Astrocyte of the spinal cord (primary cell): Measurements from ENCODE around the gene XYLB.
A peak's percentile ranks its signal among the peaks of the same experiment; 100 is the strongest.

ENCODE experiments used
- DNase-seq: peaks from one replicate; pipeline ENCODE4 v3.0.0; 2011; ENCODE audit warnings: low read depth, low spot score
- H3K4me3 ChIP-seq: 2 replicates; pipeline ENCODE4 v1.5.1; 2011; ENCODE audit warnings: low read depth, mild to moderate bottlenecking, low read length, moderate library complexity
- in situ Hi-C: cut with HindIII; loops from 2 replicates; pipeline ENCODE4 v1.10.0; 2017; ENCODE audit warnings: low sequenced_read_pairs
- TF ChIP-seq, protein P1 (sequence below): IDR thresholded peaks from 2 replicates; pipeline ENCODE4 v1.5.1; 2012; ENCODE audit warnings: low read depth, mild to moderate bottlenecking, low read length, inconsistent platforms

The XYLB gene

DNA sequence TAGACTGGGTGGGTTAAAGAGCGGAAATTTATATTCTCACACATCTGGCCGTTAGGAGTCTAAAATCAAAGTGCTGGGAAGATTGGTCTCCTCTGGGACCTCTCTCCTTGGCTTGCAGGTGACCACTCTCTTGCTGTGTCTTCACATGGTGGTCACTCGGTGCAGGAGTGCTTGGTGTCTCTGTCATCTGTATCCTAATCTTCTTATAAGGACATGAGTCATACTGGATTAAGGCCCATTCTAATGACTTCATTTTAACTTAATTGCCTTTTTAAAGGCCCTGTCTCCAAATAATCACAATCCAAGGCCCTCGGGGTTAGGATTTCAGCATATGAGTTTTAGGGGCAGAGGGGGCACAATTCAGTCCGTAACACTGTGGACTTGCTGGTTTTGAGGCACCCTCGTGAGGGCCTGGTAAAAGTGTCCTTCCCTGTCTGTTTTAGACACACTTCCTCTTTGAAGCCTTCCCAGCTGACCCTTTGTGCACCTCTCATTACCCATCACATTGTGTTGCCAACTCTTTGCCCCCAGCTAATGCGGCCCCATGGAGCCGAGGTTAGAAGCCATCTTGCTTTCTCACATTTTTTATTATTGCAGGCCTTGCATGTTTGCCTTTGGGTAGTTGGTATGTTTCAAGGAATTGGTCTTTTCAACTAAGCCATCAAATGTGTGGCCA lies 3.2 kb downstream of the XYLB start:
- TF ChIP-seq, protein P1, sequence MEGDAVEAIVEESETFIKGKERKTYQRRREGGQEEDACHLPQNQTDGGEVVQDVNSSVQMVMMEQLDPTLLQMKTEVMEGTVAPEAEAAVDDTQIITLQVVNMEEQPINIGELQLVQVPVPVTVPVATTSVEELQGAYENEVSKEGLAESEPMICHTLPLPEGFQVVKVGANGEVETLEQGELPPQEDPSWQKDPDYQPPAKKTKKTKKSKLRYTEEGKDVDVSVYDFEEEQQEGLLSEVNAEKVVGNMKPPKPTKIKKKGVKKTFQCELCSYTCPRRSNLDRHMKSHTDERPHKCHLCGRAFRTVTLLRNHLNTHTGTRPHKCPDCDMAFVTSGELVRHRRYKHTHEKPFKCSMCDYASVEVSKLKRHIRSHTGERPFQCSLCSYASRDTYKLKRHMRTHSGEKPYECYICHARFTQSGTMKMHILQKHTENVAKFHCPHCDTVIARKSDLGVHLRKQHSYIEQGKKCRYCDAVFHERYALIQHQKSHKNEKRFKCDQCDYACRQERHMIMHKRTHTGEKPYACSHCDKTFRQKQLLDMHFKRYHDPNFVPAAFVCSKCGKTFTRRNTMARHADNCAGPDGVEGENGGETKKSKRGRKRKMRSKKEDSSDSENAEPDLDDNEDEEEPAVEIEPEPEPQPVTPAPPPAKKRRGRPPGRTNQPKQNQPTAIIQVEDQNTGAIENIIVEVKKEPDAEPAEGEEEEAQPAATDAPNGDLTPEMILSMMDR: no peak
- in situ Hi-C loops: no loop called here

DNA sequence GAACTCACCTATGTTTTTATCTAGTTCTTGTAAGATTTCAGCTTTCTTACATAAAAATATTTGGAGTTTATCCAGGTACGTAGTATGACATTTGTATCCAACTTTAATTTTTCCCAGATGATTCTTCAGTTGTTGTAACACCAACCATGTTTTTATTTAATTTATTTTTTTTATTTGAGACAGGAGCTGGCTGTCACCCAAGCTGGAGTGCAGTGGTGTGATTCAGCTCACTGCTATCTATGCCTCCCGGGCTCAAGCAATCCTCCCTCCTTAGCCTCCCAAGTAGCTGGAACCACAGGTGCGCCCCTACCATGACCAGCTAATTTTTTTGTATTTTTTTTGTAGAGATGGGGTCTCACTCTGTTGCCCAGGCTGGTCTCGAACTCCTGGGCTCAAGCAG lies 6.6 kb downstream of the XYLB start:
- TF ChIP-seq, protein P1: no peak
- DNase-seq: peak; percentile 26
- in situ Hi-C loops: no loop called here
- no peak overlapping the region for H3K4me3 ChIP-seq

More for the DNA sequence above, 3.2 kb downstream of the XYLB start:
- peak; percentile 14 for DNase-seq
- no peak overlapping the region for H3K4me3 ChIP-seq

DNA sequence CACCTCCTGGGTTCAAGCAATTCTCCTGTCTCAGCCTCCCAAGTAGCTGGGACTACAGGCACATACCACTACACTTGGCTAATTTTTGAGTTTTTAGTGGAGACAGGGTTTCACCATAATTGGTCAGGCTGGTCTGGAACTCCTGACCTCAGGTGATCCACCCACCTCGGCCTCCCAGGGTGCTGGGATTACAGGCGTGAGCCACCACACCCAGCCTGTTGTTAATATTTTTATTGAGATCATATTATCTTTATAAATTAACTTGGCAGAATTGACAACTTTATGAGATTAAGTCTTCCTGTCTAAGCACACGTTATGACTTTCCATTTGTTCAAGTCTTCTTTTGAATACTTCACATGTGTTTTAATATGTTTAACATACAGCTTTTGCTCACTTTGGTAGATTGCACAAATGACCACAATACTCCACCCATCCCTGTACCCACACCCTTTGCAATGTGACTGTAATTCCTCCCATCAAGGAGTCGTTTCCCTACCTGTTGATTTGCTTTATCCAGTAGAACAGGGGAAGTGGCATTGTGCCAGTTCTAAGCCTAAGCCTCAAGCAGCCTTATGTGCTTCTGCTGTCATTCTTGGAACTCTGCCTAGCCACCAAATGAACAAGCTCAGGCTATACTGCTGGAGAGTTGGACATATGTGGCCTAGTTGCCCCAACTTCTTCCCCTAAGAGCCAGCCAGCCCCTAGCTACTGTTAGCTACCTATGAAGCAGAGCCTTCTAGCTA lies 8.2 kb downstream of the XYLB start:
- TF ChIP-seq, protein P1: no peak
- DNase-seq: peak; percentile 71
- in situ Hi-C loops: no loop called here
- H3K4me3 ChIP-seq: no peak overlapping the region

DNA sequence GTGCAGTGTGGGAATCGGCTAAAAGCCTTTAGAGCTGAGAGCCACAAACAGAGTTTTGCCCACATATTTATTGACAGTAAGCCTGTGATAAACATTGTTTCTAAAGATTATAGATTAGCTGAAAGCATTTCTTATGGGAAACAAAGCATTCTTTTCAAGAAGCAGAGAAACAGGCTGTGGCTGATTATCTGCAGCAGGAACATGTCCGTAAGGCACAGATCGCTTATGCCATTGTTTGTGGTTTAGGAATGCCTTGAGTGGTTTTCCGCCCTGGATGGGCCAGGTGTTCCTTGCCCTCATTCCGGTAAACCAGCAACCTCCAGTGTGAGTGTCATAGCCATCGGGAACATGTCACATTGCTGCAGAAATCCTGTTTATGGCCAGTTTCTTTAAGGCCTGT lies 12.5 kb downstream of the XYLB start:
- DNase-seq: no peak
- TF ChIP-seq, protein P1: no peak
- in situ Hi-C loops: no loop called here
- no peak overlapping the region for H3K4me3 ChIP-seq

DNA sequence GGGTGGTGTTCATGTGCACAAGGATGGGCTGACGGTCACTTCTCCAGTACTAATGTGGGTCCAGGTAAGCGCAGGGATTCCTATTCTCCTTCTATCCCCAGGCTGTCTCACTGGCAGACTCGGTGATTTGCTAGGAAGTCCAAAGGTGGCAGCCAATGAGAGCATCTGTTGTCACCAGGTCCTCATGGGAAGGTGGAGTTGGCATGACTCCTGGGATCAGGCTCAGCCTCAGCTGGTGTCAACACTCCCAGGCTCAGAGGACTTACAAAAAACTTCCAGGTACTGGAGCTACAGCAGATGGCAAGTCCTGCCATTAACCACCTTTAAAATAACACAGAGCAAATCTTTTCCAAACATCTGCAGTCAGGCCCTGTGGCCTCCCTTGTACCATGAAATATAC lies 13.8 kb downstream of the XYLB start:
- in situ Hi-C loops: no loop called here
- TF ChIP-seq, protein P1: no peak

DNA sequence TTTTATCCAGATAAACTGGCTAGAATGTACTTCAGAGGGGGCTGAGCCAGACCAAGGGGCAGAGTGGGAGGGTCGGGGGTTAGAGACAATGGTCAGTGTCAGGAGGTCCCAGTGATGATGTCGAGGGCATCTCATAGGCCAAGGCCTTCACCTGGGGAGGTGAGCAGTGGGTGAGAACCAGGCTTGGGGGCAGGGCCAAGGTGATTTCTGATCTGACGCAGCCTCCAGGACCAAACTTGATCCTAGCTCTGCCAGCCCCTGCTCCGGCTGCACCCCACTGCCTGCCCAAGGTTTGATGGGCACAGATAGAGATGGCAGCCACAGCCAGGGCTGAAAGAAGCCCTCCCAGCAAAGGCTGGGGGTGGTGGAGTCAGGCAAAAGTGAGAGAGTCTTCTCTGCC lies 14.9 kb downstream of the XYLB start:
- no peak for DNase-seq
- in situ Hi-C loops: no loop called here
- H3K4me3 ChIP-seq: no peak overlapping the region
- TF ChIP-seq, protein P1: no peak

More for the DNA sequence above, 13.8 kb downstream of the XYLB start:
- DNase-seq: no peak
- H3K4me3 ChIP-seq: no peak overlapping the region
